Stimulated activated CD4-positive, alpha-beta T cell treated with anti-CD3 and anti-CD28 coated beads, Interleukin-2, amount 100 ng/mL, for 24 hours (primary cell): ENCODE measurements around the gene NRN1L.
A peak's percentile ranks its signal among the peaks of the same experiment; 100 is the strongest.
"Not testable (repeated sequence)": the region's sequence is repeated elsewhere in the genome, so short reads cannot be mapped to it uniquely, and the experiment has no call there.

ENCODE experiments used
- DNase-seq, 2 donors: peaks; one replicate each; pipeline ENCODE4 v3.0.0-alpha.2; 2020

Gene NRN1L

DNA sequence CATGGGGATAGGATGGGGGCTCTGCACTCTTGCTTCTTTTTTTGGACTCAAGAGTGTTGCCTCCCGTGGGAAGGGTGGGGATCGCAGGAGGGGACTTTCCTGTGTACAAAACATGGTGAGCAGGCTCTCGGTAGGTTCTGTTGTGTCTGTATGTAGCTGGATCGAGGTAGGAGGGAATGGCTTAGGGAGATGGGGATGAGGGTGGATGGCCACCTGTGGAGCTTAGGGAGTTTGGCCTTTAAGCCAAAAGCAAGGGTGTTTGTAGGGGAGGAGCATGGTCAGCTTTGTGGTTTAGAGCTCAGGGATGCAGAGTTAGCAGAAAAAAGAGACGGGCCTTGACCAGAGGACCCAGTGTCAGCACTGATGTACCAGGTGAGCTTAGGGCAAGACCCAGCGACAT, 22.8 kb upstream of the NRN1L start:
- DNase-seq = no peak

DNA sequence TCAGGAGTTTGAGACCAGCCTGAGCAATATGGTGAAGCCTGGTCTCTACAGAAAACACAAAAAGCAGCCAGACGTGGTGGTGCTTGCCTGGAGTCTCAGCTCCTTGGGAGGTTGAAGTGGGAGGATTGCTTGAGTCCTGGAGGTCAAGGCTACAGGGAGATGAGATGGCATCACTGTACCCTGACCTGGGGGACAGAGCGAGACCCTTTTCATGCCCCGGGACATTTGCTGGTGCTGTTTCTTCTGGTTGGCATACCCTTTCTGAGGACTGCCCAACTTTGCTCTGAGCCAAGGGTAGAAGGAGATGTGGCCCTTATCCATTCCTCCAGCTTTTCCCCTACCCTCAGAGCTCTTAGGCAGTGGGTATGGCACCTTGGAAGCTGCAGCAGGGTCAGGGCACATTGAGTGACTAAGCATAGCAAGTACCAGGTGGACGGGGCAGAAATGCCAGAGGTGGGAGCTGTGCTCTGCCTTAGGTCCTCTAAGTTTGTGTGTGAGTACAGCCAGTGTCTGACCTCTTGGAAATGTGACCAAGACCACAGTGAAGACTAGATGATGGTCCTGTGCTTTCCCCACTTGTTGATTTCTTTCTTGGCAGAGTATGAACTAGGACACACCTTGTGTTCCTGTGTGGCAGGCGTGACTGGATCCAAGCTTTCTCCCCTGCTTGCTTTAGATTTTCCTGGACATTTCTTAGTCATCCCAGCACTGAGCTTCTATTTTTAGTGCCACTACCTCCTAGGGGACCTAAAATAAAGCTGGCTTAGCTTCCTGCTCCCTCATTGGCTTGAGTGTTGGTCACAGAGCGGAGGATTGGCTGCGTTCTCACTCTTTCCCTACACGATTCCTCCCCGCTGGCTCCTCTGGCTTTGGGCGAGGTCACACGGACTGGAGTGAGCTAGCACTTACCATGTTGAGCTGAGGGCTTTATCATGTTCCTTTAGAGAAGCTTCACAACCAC, 21.8 kb upstream of the NRN1L start:
- DNase-seq = no peak

DNA sequence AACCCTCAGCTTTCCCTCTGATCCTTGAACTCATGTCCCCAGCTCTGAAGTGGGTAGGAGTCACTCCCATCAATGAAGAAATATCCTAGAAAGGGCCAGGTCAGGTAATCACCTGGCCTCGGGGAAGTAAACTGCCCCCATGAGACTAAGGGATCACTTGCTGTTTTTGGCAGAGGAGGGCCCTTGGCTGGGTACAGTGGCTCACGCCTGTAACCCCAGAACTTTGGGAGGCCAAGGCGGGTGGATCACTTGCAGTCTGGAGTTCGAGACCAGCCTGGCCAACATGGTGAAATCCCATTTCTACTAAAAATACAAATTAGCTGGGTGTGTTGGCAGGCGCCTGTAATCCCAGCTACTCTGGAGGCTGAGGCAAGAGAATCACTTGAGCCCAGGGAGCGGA, 20.6 kb upstream of the NRN1L start:
- DNase-seq = not testable (repeated sequence)

DNA sequence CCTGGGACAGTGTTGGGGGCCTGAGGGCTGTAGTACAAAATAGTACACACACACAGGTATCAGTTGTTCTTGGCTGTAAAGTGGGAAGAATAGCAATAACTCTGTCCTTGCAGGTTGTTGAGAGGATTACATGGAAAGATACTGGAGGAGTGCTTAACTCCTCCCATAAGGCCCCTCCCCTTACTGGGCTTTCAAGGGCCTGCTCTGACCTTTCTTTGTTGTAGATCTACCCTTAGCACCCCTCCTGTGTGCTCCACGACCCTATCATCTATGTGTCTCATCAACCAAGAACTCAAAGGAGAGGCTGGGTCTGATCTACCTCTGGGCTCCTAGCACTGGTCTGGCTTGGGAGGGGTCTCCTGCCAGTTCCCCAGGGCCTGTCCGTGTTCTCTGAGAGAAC, 20.1 kb upstream of the NRN1L start:
- DNase-seq = no peak

DNA sequence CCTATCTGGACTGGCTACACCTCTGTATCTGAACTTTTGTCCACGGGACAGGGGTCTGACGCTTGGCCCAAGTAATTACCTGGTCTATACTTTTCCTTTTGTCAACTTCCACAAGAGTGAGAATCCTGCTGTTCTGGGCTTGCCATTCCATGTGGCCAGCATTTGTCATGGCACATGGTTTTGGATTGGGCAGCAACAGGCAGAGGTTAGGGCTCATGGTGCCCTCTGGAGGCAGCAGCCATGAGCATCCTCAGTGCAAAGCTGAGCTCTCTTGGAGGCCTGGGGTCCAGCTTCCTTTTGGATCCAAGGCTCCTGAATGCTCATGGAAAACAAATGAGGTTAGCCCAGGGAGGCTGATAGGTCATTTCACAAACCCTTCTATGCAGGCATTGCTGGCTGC, 19.4 kb upstream of the NRN1L start:
- no peak for DNase-seq

DNA sequence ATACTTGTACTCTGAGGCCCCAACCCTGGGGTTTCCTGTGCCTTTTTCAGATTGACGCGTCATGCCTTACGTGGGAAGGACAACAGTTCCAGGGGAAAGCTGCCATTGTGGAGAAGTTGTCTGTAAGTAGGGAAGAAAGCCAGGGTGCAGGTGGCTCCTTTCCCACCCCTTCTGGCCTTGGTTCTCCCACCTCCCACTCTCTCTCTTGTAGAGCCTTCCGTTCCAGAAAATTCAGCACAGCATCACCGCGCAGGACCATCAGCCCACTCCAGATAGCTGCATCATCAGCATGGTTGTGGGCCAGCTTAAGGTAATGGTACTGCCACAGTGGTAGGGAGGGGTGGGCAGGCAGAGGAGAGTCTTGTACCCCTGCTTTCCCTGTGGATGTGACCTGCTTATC, 16.4 kb upstream of the NRN1L start:
- no peak for DNase-seq

DNA sequence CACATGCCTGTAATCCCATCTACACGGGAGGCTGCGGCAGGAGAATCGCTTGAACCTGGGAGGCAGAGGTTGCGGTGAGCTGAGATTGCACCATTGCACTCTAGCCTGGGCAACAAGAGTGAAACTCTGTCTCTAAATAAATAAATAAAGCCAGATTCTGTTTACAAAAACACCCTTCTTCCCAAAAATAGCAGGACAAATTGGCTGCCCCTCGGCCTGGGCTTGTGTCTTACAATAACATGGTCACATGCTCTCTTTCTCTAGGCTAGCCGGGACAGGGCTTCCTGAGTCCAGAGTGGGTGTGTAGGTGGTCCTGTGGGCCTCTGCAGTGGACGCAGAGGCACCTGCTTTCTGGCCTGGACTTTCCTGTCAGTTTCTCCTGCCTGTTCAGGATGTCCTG, 15.0 kb upstream of the NRN1L start:
- no peak for DNase-seq

DNA sequence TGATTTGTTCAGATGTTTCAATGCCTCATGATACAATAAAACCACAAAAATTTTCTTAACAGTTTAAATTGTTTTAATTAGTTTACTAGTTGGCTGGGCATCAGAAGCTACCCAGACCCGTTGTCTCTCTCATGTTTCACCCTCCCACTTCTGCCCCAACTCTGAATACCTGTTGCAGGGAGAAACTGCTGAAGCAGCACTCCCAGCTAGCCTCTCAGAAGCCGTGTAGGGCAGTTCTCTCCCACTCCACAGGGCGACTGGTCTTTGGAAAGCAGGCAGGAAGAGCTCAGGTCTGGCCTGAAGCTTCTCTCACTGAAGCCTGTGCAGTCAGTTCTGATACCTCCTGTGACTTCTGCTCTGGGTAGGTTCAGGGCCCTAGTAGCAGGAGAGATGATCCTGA, 13.4 kb upstream of the NRN1L start:
- DNase-seq = no peak

DNA sequence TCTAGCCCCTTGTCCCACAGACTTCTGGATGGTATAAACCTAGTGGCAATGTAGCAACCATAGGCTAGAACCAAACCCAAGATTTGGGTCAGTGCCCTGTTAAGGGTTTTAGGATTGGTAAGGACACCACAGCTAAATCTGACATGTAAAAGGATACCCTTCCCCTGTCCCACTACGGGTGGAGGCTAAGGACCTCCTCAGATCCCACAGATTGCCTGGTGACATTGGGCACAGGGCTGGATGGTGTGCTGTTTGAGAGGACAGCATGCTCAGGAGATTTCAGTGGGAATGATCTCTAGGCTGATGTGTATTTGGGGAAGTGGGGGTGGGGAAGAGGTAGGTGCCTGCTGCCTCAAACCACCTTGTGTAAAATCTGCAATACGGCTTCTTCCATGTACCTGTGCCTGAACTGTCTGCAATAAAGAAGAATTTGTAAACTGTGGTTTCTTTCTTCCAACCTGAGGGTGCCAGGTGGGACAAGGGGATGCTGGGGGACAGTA, 12.5 kb upstream of the NRN1L start:
- DNase-seq = no peak

DNA sequence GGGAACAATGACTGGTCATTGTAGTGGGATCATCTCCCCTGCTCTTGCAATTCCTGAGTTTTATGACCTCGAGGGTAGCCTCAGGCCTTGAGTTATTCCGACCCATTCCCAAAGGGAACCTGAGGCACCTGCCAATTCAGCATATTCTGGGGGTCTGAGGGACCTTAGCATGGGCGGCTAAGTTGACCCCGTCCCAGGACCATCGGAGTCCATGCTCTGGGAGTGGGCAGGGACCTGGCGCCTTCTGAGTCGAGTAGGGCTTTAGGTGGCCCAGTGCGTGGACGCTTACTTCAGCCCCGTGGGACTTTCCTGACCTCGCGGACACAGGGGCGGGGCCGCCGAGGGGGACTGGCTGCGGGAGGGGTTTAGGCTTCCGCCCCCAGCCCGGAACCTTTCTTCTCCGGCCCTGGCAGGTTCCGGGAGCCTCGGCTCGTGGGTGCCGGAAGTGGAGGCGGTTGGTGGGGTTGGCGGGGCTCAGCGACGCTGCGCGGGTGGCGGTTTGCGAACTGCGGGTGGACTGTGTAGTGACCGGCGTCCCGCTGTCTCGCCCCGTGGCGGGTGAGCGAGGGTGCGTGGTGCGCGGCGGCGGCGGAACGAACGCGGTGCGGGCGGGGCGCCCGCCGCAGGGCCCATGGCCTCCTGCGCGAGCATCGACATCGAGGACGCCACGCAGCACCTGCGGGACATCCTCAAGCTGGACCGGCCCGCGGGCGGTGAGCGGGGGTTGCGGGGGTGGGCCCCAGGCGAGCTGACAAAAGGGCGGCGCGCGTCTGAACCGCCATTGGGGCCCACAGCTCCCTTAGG, 11.9 kb upstream of the NRN1L start, which contains the start of gene EDC4:
EDC4 (plus strand) TSS at position 422 of the 804 bp plus-strand sequence; CDS start at position 632, 210 bp downstream.
- DNase-seq = peak; percentile 89 to 91

DNA sequence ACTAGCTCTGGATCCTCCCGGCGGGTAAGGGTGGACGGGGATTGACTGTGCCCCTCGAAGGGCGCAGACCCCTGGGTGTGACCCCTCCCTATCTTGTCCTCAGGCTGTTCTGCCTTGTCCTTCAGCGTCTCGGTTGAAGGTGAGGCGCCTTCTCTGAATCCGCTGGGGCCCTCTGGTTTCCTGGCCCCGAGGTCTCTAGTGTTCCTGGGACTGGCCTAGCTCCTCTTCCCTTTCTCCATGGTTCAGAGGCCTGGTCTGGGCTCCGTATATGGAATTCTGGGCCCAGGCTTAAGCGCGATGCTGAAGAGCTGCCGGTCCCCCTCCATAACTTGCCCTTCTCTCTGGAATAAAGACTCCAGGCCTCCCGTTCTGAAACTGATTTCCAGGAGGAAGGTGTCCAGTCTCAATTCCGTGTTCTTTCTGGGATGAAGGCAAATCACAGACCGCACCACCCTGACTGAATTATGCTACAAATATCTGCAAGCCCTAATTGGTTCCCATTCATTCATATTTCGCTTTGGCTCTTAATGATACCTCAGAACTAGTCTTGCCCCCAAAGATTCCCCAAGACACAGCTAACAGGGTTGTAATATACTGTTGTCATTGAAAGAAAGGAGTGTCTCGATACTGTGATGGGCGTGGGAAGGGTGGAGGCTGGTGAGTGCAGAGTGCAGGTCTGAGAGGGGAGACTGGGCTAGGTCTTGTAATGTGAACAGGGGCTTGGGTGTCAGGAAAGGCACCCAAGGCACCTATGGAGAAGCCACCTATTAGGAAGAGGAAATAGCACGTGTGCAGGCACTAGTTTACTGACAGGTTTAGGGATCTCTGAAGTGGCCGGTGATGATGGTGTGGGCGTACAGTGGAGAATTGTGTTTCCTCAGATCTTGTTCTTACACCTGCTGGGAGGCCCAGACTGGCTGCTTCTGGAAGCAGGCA, 11.0 kb upstream of the NRN1L start:
- DNase-seq = peak in 1 of 2 donors; percentile 22

DNA sequence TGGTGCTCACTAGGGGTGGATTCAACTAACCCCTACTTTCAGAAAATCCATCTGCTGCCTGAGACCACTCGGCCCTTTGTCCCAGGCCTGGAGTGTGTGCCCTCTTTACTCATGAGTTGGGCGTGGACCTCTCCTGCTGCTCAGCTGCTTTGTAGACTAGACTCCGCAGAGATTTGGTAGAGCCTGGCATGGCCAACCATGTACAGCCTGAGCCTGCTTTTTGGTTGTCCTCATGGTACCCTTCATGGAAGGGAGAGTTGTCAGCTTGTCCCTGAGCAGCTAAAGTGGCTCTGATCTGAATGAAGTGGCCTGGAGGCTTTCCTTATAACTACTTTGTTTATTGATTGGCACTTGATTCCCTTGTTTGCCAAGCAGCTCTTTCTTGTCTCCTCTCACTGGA, 10.3 kb upstream of the NRN1L start:
- no peak for DNase-seq

DNA sequence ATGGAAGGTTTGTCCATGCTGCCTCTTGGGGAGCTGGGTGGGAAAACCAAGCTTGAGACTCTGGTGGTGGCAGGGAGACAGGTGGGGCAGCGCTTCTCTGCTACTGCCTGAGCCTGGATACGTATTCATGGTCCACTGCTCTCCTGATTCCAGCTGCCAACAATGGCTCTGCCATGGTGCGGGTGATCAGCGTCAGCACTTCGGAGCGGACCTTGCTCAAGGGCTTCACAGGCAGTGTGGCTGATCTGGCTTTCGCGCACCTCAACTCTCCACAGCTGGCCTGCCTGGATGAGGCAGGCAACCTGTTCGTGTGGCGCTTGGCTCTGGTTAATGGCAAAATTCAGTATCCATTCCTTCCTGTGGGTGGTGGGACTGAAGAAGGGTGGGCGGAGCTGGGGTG, 7.6 kb upstream of the NRN1L start:
- DNase-seq = no peak

DNA sequence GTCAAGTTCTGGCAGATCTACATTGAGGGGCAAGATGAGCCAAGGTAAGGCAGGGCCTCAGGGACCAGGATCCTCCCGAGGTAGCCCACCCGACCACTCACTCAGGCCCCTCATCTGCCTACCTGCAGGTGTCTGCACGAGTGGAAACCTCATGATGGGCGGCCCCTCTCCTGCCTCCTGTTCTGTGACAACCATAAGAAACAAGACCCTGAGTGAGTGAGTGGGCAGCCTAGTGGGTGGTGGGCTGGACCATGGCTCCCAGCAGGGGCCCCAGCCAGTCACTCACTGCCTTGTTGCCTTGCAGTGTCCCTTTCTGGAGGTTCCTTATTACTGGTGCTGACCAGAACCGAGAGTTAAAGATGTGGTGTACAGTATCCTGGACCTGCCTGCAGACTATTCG, 6.5 kb upstream of the NRN1L start:
- DNase-seq = no peak

DNA sequence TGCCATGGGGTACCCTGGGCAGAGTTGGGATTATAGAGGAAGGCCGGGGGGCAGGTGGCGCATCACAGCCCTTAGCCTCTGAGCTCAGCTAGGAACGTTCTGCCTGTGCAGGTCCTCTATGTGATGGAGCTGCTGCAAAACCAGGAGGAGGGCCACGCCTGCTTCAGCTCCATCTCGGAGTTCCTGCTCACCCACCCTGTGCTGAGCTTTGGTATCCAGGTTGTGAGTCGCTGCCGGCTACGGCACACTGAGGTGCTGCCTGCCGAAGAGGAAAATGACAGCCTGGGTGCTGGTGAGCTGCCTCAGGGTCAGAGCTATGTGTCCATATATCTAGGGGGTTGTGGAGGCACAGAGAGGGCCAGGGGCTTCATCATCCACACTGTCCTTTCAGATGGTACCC, 5.8 kb upstream of the NRN1L start:
- no peak for DNase-seq

DNA sequence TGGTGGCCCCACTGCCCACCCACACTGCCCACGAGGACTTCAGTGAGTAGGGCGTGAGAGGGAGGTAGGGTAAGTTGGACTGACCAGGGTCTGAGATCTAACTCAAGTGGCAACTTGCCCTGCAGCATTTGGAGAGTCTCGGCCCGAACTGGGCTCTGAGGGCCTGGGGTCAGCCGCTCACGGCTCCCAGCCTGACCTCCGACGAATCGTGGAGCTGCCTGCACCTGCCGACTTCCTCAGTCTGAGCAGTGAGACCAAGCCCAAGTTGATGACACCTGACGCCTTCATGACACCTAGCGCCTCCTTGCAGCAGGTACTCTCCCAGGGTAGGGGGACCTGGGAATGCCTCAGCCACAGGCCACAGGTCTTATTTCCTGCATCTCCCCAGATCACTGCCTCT, 5.2 kb upstream of the NRN1L start:
- DNase-seq = no peak

DNA sequence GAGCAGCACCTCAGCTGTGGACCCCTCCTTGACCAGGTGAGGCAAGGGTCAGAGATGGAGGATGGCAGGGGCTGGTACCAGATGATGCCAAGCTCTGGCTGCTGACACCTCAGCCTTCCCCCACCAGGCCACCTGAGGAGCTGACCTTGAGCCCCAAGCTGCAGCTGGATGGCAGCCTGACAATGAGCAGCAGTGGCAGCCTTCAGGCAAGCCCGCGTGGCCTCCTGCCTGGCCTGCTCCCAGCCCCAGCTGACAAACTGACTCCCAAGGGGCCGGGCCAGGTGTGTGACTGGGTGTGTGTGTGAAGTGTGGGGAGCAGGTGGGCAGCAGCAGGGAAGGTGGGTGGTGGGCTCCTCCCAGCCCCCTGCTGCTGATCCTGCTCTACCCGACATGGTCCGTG, 4.7 kb upstream of the NRN1L start:
- DNase-seq = no peak

DNA sequence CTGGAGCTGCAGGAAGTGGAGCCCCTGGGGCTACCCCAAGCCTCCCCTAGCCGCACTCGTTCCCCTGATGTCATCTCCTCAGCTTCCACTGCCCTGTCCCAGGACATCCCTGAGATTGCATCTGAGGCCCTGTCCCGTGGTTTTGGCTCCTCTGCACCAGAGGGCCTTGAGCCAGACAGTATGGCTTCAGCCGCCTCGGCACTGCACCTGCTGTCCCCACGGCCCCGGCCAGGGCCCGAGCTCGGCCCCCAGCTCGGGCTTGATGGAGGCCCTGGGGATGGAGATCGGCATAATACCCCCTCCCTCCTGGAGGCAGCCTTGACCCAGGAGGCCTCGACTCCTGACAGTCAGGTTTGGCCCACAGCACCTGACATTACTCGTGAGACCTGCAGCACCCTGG, 4.1 kb upstream of the NRN1L start:
- DNase-seq = no peak

DNA sequence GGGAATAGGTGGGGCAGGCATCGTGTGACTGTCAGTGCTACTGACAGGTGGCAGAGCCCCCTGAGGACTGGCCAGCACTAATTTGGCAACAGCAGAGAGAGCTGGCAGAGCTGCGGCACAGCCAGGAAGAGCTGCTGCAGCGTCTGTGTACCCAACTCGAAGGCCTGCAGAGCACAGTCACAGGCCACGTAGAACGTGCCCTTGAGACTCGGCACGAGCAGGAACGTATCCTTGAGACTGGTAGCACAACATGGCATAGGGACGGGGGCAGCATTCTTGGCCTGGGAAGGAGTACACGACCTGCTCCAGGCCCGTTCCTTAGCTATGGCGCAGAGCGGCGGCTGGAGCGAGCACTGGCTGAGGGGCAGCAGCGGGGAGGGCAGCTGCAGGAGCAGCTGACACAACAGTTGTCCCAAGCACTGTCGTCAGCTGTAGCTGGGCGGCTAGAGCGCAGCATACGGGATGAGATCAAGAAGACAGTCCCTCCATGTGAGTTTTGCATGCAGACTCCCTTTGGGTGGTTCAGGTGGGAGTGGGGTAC, 3.0 kb upstream of the NRN1L start:
- no peak for DNase-seq

DNA sequence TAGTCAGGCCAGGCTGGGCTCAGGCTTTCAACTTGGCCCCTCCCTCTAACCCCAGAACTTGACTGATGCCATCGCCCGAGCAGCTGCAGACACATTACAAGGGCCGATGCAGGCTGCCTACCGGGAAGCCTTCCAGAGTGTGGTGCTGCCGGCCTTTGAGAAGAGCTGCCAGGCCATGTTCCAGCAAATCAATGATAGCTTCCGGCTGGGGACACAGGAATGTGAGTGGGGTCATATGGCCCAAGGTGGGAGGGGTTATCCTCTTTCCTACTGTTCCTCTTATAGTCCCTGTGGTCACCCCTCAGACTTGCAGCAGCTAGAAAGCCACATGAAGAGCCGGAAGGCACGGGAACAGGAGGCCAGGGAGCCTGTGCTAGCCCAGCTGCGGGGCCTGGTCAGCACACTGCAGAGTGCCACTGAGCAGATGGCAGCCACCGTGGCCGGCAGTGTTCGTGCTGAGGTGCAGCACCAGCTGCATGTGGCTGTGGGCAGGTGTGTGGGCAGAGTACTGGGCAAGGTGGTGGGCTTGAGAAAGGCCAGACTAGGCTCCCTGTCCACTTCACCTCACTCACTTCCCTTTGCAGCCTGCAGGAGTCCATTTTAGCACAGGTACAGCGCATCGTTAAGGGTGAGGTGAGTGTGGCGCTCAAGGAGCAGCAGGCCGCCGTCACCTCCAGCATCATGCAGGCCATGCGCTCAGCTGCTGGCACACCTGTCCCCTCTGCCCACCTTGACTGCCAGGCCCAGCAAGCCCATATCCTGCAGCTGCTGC, 2.1 kb upstream of the NRN1L start:
- DNase-seq = no peak

DNA sequence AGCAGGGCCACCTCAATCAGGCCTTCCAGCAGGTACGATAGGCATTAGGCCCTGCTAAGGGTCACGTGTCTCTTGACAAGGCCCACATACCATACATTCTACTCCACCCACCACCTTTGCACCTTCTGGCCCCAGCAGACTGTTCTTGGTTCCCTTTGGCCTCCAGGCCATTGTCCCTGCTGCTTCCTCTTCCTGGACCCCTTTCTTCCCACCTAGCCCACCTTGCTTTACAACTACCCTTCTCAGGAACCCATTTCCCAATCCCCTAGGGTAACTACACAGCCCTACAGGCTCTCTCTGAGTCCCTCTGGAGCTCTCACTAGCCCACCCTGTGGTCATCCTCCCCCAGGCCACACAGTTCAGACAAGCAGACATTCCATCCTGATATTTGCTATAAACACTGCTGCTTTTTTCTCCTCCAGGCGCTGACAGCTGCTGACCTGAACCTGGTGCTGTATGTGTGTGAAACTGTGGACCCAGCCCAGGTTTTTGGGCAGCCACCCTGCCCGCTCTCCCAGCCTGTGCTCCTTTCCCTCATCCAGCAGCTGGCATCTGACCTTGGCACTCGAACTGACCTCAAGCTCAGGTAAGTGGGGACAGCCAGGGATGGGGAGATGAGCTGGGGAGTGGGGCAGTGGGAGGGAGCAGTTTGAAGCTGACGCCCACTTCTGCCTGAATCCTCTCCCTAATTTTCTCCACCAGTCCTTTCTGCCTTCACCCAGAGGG, 1.4 kb upstream of the NRN1L start:
- DNase-seq = no peak
